ENCODE data around the gene RDX. TPM values are rescaled to one million over a fixed set of nuclear protein-coding genes. Genes with fewer than 3 reads are reported as not detected.
A peak's percentile ranks its signal among the peaks of the same experiment; 100 is the strongest.

RDX gene
- total RNA-seq, 2 donors from 2014 or later, result 45.9 to 74.0 TPM

DNA sequence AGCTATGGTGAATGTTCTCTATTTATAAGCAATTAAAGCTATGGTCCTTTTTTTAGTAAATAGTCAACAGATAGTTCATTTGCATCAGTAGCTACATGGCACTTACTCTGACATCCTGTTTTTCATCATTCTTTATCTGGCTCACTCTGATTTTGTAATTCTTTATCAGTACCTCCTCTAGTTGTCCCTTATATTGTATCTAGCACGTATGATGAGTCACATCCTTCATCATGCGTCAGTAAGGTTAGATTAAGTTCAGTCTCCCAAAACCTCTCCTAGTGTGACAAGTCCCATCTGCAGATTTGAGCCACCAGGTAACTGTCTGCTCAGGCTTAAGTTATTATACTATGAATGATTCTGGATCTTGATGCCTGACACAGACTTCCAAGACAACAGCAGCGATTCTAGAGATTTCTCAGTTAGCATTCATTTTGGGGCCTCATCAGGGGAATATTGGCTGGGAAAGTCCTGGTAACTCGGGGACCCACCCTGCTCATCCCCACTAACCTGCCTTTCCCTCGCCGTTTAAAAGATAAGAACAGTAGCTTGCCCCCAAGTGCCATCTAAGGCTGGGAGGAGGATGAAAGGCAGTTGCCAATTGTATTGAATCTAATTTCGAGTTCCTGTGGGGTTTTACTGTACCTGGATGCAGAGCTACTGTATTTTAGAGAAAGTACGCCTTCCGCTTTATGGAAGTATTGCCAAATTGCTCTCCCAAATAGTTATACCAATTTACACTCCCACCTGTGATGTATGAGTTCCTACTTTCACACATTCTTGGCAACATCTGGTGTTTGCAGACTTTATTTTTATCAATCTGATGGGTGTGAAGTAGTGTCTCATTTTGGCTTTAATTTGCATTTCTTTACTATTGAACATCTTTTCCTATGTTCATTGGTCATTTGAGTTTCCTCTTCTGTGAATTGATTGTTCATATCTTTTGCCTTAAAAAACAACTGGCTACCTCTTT lies 147.4 kb downstream of the RDX start:
- Mint-ChIP-seq H3K36me3 (no peaks in the 10 kb centered on the region), H3K27ac (no peak overlapping the region), H3K9me3 (no peaks in the 10 kb centered on the region)
- ATAC-seq (peak; percentile 28 to 58), DNase-seq (ENCODE audit: low spot score in 2 of 2) (no peak)

DNA sequence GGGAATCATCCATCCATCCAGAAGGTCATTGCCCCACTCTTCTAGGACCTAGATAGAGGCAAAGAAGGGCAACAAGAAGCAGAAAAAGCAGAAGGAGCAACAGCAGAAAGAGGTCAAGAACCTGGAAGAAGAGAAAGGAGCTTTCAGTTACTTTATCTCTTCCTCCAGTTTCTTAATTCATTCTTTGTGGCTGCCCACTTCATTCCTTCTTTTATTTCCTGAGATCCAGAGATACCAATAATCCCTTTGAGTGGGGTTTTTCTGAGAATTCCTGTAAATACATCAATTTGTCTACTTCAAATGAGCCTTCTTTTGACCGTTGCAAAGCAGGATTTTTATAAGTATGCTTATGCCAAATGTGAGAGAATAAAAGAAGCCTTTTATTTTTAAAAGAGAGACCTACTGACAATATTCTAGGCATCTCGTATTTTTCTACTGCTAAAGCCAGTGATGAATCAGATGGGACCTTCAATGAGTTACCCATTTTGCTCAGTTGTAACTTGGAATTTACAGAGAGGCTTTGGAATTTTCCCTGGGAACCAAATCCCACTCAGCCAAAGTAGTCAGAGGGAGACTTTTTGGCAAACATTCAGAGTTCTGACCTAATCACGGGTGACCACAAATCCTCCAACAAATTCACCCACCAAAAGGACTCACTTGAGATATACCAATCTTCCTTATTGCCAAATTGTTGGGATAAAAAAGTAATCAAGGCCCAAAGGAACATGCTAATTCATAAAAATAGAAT lies 148.3 kb downstream of the RDX start:
- no peak overlapping the region for H3K27ac Mint-ChIP-seq
- ATAC-seq, result no peak
- H3K9me3 Mint-ChIP-seq, result no peaks in the 10 kb centered on the region
- H3K36me3 Mint-ChIP-seq, result no peaks in the 10 kb centered on the region
- no peak for DNase-seq (ENCODE audit: low spot score in 2 of 2)

DNA sequence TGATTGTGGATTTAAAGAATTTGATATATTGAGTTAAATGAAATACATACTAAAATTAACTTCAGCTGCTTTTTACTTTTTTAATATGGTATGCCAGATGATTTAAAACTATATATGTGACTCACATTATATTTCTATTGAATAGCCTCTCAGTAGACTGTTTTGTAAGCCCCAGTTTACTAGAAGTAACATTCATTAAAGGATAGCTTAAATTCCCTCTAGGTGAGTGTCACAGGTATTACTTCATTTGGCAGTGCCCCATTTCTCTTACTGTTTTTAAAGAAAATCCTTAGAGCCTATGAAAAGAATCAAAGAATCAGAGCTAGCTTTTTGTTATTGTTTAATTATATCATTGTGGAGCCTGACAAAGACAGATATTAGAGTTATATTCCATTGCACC lies 154.6 kb downstream of the RDX start:
- no peaks in the 10 kb centered on the region for H3K9me3 Mint-ChIP-seq

DNA sequence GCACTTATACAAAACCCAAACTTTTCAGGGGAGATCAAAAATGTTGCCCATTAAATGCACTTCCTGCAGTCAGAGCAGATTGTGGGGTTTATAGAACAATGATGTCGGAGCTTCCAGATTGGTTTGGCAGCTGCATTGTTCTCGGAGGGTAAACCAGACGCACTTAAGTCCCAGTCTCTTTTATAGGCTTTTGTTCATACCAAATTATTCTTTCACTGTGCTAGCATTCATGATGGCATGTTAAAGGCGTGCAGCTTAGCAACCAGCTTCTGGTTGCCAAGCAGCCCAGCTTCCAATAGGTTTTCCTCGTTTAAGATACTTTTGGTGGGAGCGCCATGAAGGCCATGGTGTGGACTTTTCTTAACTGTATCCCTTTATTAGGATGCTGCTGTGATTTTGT lies 162.3 kb downstream of the RDX start:
- DNase-seq (ENCODE audit: low spot score in 2 of 2), result no peak
- H3K9me3 Mint-ChIP-seq, result no peaks in the 10 kb centered on the region
- no peaks in the 10 kb centered on the region for H3K36me3 Mint-ChIP-seq
- no peak overlapping the region for H3K27ac Mint-ChIP-seq
- no peak for ATAC-seq

More for the DNA sequence above, 154.6 kb downstream of the RDX start:
- Mint-ChIP-seq H3K27ac (no peak overlapping the region), H3K36me3 (no peaks in the 10 kb centered on the region)
- no peak for ATAC-seq
- DNase-seq (ENCODE audit: low spot score in 2 of 2), result no peak

DNA sequence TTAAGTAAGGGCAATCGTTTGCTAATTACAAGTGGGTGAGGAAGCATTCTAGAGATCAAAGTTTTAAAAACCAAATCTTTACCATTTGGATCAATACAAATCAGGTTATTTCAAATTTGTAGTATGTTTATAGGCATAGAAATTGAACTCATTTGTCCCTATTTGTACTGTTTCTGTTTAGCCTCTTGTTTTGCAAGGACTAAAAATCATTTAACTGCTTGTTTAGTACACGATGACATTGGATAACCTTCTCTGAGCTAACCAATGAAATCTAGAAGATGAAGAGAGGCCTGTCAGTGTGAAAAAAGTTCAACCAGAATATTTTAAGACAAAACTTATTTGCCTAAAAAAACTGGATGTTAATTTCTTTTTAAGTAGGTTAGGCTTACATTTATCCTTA lies 163.3 kb downstream of the RDX start:
- no peak for ATAC-seq
- no peaks in the 10 kb centered on the region for H3K9me3 Mint-ChIP-seq
- DNase-seq (ENCODE audit: low spot score in 2 of 2), result no peak
- H3K36me3 Mint-ChIP-seq, result no peaks in the 10 kb centered on the region
- no peak overlapping the region for H3K27ac Mint-ChIP-seq

DNA sequence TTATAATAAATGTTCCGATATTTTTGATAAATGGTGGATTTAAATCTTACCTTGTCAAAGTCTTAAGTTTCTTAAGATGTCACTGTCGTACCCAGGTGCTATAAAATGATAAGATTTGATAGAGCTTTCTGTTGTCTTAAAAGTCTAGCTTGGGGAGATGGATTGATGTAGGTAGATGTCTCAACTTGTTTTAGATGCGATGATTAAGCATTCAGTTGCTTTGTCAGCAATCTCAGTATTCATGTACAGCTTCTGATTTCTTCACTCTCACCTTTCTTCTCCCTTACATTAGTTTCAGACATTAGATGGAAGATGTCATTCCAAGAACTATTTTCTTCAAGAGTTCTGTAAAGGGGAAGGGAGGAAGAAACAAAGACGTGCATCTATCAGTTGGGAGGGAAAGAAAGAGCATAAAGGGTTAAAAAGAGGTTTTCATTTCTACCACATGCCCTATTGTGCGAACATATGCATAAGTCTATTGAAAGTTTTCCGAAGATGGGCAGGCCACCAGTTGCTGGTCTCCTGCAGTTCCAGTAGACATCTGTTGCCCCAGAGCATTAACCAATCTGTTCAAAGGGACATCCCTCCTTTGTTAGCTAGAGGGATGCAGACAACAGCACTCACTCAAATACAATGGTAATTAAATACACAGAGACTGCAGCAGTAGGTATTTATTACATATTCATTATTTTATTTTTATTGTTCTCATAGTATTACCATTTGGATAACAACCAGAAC lies 164.9 kb downstream of the RDX start:
- DNase-seq (ENCODE audit: low spot score in 2 of 2), result no peak
- Mint-ChIP-seq H3K36me3 (no peaks in the 10 kb centered on the region), H3K9me3 (no peaks in the 10 kb centered on the region), H3K27ac (no peak overlapping the region)
- no peak for ATAC-seq

DNA sequence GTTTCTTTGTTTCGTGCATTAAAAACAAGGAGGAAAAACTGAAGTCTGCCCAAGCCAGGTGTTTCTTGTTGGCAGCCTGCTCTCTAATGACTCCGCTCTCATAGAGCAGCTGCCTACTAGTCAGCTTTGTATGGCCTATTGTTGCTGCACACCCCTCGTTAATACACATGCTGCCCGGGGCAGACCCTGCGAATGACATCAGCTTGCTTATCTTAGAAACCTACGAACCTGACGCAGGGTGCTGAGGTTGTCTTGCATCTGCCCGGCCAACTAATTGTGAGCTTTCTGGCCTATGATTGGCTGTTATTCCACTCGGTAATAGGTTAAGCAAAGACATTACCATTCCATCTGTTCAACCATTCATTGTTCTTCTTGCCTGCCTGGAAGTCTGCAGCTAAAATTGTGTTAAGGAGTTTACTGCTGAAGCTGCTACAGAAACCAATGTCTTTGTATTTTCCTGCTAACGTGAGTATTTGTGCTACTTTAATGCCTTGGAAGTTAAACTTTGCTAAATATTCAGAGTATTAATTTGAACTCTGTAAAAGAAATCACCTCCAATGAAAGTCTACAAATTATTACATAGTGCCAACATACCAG lies 165.7 kb downstream of the RDX start:
- Mint-ChIP-seq H3K27ac (no peak overlapping the region), H3K9me3 (no peaks in the 10 kb centered on the region), H3K36me3 (no peaks in the 10 kb centered on the region)
- DNase-seq (ENCODE audit: low spot score in 2 of 2) (no peak), ATAC-seq (no peak)

DNA sequence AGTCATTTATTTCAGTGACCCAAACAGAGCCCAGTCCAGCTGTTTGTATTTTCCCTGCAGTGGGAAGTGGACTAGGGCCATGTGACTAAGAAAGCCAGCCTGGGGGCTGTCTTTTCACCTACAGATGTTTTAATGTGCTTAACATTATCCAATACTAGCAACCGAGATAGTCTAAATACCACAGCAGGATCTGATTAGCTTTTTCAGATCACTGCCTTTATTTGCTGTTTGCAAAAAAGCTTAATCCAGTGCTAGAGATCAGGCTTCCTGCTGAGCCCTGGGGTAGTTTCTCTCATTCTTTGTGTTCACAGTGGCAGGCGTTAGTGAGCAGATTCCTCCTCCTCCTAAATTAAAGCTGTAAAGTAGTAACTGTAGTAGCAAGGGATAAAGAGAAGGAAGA lies 168.3 kb downstream of the RDX start:
- no peak overlapping the region for H3K27ac Mint-ChIP-seq
- H3K9me3 Mint-ChIP-seq, result no peaks in the 10 kb centered on the region
- H3K36me3 Mint-ChIP-seq, result no peaks in the 10 kb centered on the region
- ATAC-seq, result no peak
- DNase-seq (ENCODE audit: low spot score in 2 of 2), result no peak

DNA sequence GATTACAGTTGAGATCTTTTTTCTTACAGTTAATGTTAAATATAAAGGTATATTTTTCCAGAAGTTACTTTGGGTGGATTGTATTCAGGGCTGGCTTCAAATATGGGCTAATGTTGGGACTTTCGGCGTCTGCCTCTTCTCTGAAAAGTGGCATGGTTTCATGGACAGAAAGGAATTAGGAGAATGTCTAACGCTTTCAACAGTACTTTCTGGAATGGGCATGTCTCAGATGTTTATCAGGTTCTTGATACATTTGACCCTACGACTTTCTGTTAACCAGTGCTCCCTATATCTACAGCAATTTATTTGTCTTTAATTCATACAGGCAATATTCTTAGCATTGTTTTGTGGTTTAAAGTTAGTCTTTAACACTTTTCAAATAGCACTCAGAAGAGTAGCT lies 169.5 kb downstream of the RDX start:
- H3K27ac Mint-ChIP-seq, result no peak overlapping the region
- H3K9me3 Mint-ChIP-seq, result no peaks in the 10 kb centered on the region
- DNase-seq (ENCODE audit: low spot score in 2 of 2) (no peak), ATAC-seq (no peak)
- no peaks in the 10 kb centered on the region for H3K36me3 Mint-ChIP-seq

DNA sequence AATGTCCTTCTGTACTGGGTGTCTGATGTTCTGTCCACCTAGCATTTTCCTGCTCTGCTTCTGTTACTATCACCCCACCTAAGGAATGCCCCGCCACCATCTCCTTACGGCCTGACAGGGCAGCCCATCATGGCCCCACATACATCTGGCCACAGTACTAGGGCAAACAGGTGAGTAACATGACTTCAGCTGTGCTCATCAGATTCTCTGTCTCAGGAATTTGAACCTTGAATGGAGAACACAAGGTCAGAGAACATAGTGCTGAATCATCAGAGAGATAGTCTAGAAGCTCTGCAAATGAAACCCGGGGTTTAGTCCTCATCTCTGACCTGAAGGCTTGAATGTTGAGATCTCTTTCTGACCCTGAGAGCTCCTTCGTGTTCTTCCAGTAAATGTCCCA lies 170.8 kb downstream of the RDX start:
- H3K9me3 Mint-ChIP-seq, result no peaks in the 10 kb centered on the region
- no peak overlapping the region for H3K27ac Mint-ChIP-seq
- ATAC-seq, result no peak
- DNase-seq (ENCODE audit: low spot score in 2 of 2), result no peak
- no peaks in the 10 kb centered on the region for H3K36me3 Mint-ChIP-seq

Other genes starting within 250 kb of the RDX start
- under 1 TPM; 0.02 to 0.54 TPM for gene ZC3H12C, start 203.2 kb downstream of the RDX start, total RNA-seq
- 10 to 100 TPM; 13.0 to 15.2 TPM for gene FDX1, start 133.3 kb upstream of the RDX start, total RNA-seq

Measured in activated naive CD4-positive, alpha-beta T cell treated with anti-CD3 and anti-CD28 coated beads, Interleukin-2, amount 50 U/mL, for 72 hours (primary cell).